Measurements from ENCODE around the gene CAMK2D. TPM values are rescaled to one million over a fixed set of nuclear protein-coding genes. Genes with fewer than 3 reads are reported as not detected.

CAMK2D gene
- polyA plus RNA-seq, 3 donors, result 10.4 to 30.6 (median 19.6) TPM

- peaks cover 4 to 15% of the 10 kb centered on the region in 2 donors for H3K36me3 Mint-ChIP-seq
- Histone ChIP-seq H3K9me3 (replicated peaks in 1 of 2; ENCODE audit: control insufficient read depth in 1 of 2, insufficient read depth in 1 of 2, low read length in 2 of 2) (no peaks in the 10 kb centered on the region), H3K36me3 (replicated peaks in 1 of 2; ENCODE audit: control insufficient read depth in 1 of 2, insufficient read depth in 2 of 2, low read length in 2 of 2) (peaks cover 0 to 5% of the 10 kb centered on the region in 2 donors), H2AFZ (ENCODE audit: insufficient read depth, low read depth, low read length, poor library complexity, severe bottlenecking) (no peak overlapping the region), H3K4me2 (replicated peaks; ENCODE audit: extremely low read depth, low read length, poor library complexity, severe bottlenecking) (no peak overlapping the region), H4K20me1 (ENCODE audit: insufficient read depth, low read length) (no peaks in the 10 kb centered on the region), H3K9ac (ENCODE audit: insufficient read depth, low read length, poor library complexity, severe bottlenecking) (no peak overlapping the region), H3K4me3 (replicated peaks in 1 of 3; ENCODE audit: low read depth in 2 of 3, low read length in 3 of 3) (no peak overlapping the region), H3K4me1 (ENCODE audit: control insufficient read depth in 1 of 2, insufficient read depth in 2 of 2, low read length in 2 of 2) (no peaks in the 10 kb centered on the region), H3K79me2 (ENCODE audit: insufficient read depth, low read length) (no peaks in the 10 kb centered on the region), H3K27me3 (ENCODE audit: control insufficient read depth in 2 of 2, insufficient read depth in 2 of 2, low read length in 2 of 2) (no peaks in the 10 kb centered on the region), H3K27ac (ENCODE audit: low read depth in 1 of 2, low read length in 2 of 2) (no peak overlapping the region)
- intact Hi-C loops (cut with micrococcal nuclease), result no loop called here
- TF ChIP-seq CTCF (IDR thresholded peaks at IDR 0.05), result no peak
- 80% methylated on average over 1 of the region's 1 CpG for WGBS (ENCODE audit: insufficient coverage)
- peaks cover 0 to 2% (median 0%) of the 10 kb centered on the region in 3 donors for H3K27me3 Mint-ChIP-seq (ENCODE audit: low read depth in 3 of 3)
- no peak overlapping the region for H3K27ac Mint-ChIP-seq
- no peaks in the 10 kb centered on the region for H3K4me1 Mint-ChIP-seq
- H3K9me3 Mint-ChIP-seq, result no peaks in the 10 kb centered on the region
- H3K4me3 Mint-ChIP-seq, result no peak overlapping the region
- no peak for DNase-seq
Measured at GRCh38 chr4:113534711-113535110, 226.8 kb downstream of the CAMK2D start.

- no peak overlapping the region for H3K4me3 Mint-ChIP-seq
- H3K27me3 ChIP-seq (ENCODE audit: control insufficient read depth in 2 of 2, insufficient read depth in 2 of 2, low read length in 2 of 2), result no peaks in the 10 kb centered on the region
- H4K20me1 ChIP-seq (ENCODE audit: insufficient read depth, low read length), result no peaks in the 10 kb centered on the region
- no CpG with 5 or more reads among the region's 2 CpGs for WGBS (ENCODE audit: insufficient coverage)
- no peak overlapping the region for H3K27ac ChIP-seq (ENCODE audit: low read depth in 1 of 2, low read length in 2 of 2)
- H3K9me3 ChIP-seq (replicated peaks in 1 of 2; ENCODE audit: control insufficient read depth in 1 of 2, insufficient read depth in 1 of 2, low read length in 2 of 2), result no peaks in the 10 kb centered on the region
- no peak overlapping the region for H3K4me3 ChIP-seq (replicated peaks in 1 of 3; ENCODE audit: low read depth in 2 of 3, low read length in 3 of 3)
- H3K4me1 ChIP-seq (ENCODE audit: control insufficient read depth in 1 of 2, insufficient read depth in 2 of 2, low read length in 2 of 2), result no peaks in the 10 kb centered on the region
- no peak overlapping the region for H3K27ac Mint-ChIP-seq
- no peak overlapping the region for H3K9ac ChIP-seq (ENCODE audit: insufficient read depth, low read length, poor library complexity, severe bottlenecking)
- H3K4me2 ChIP-seq (replicated peaks; ENCODE audit: extremely low read depth, low read length, poor library complexity, severe bottlenecking), result no peak overlapping the region
- H3K9me3 Mint-ChIP-seq, result peaks cover 0 to 2% (median 0%) of the 10 kb centered on the region in 7 donors
- H3K36me3 Mint-ChIP-seq, result peaks cover 6 to 19% of the 10 kb centered on the region in 2 donors
- no peak for TF ChIP-seq CTCF (IDR thresholded peaks at IDR 0.05)
- no peaks in the 10 kb centered on the region for H3K79me2 ChIP-seq (ENCODE audit: insufficient read depth, low read length)
- no peaks in the 10 kb centered on the region for H3K4me1 Mint-ChIP-seq
- no peak for DNase-seq
- intact Hi-C loops (cut with micrococcal nuclease), result no loop called here
- no peak overlapping the region for H2AFZ ChIP-seq (ENCODE audit: insufficient read depth, low read depth, low read length, poor library complexity, severe bottlenecking)
- peaks cover 0 to 5% of the 10 kb centered on the region in 2 donors for H3K36me3 ChIP-seq (replicated peaks in 1 of 2; ENCODE audit: control insufficient read depth in 1 of 2, insufficient read depth in 2 of 2, low read length in 2 of 2)
- H3K27me3 Mint-ChIP-seq (ENCODE audit: low read depth in 3 of 3), result peaks cover 0 to 2% (median 0%) of the 10 kb centered on the region in 3 donors
Measured at GRCh38 chr4:113531572-113531971, 230.0 kb downstream of the CAMK2D start.

All from CD14-positive monocyte (primary cell).